ENCODE results near the gene AKAP14.
"Not testable (repeated sequence)": the region's sequence is repeated elsewhere in the genome, so short reads cannot be mapped to it uniquely, and the experiment has no call there.

- not testable (repeated sequence) for TF ChIP-seq CTCF (IDR thresholded peaks at IDR 0.05; ENCODE audit: low read length); EZH2 (IDR thresholded peaks at IDR 0.05; ENCODE audit: borderline replicate concordance, low read length)
These were observed 3.6 kb upstream of the AKAP14 start for GRCh38 chrX:119891961-119892692.
